Gastroesophageal sphincter (tissue), 4 donors: ENCODE data around the gene SIRT2. TPM values are rescaled to one million over a fixed set of nuclear protein-coding genes. Genes with fewer than 3 reads are reported as not detected.

Source experiments
- ATAC-seq: fragments of 150-250 bp; one replicate; pipeline ENCODE4 v1.9.1; 2016; ENCODE audit warnings: mild to moderate bottlenecking, moderate library complexity
- H3K27ac ChIP-seq, 4 donors: fragments of 200-600 bp; sonication (generic) in 3 of 4; 1 replicate in 3 of 4; 2 replicates in 1 of 4; pipeline ENCODE4 v1.5.1; 2016 to 2019
- H3K27me3 ChIP-seq: fragments of 200-600 bp; sonication (generic); one replicate; pipeline ENCODE4 v1.5.1; 2019
- H3K36me3 ChIP-seq, 2 donors: fragments of 200-600 bp; sonication (generic); one replicate each; pipeline ENCODE4 v1.5.1; 2019; ENCODE audit warnings: control low read depth in 1 of 2
- H3K4me1 ChIP-seq, 3 donors: fragments of 200-600 bp; sonication (generic); 1 replicate in 2 of 3; 2 replicates in 1 of 3; pipeline ENCODE4 v1.5.1; 2016 to 2019; ENCODE audit warnings: control low read depth in 2 of 3
- H3K4me3 ChIP-seq, 2 donors: fragments of 200-600 bp; sonication (generic); one replicate each; pipeline ENCODE4 v1.5.1; 2019; ENCODE audit warnings: mild to moderate bottlenecking in 1 of 2, moderate library complexity in 1 of 2
- H3K9me3 ChIP-seq, 3 donors: fragments of 200-600 bp; sonication (generic); one replicate each; pipeline ENCODE4 v1.5.1; 2017 to 2019; ENCODE audit warnings: control low read depth in 2 of 3
- CTCF ChIP-seq, 4 experiments: fragments of 200-600 bp in 2 of 4; fragments of 450-650 bp in 2 of 4; sonication (generic) in 1 of 4; IDR thresholded peaks; one replicate each; pipeline ENCODE4 v1.5.1; 2017 to 2019; ENCODE audit warnings: antibody characterized with exemption in 4 of 4, mild to moderate bottlenecking in 2 of 4, moderate library complexity in 2 of 4
- EP300 ChIP-seq: sonication (generic); formaldehyde crosslinking; IDR thresholded peaks from one replicate; pipeline ENCODE4 v1.6.1; 2017; ENCODE audit warnings: antibody characterized with exemption, mild to moderate bottlenecking
- POLR2A ChIP-seq, 2 donors: fragments of 450-650 bp; IDR thresholded peaks; one replicate each; pipeline ENCODE4 v1.6.1; 2017; ENCODE audit warnings: antibody characterized with exemption in 2 of 2, mild to moderate bottlenecking in 2 of 2, moderate library complexity in 1 of 2
- POLR2AphosphoS5 ChIP-seq: sonication (generic); formaldehyde crosslinking; IDR thresholded peaks from one replicate; pipeline ENCODE4 v1.6.1; 2017; ENCODE audit warnings: antibody characterized with exemption
- WGBS, 2 donors: methylation state at CpG; one replicate each; pipeline ENCODE4 v1.1.5; 2018; ENCODE audit warnings: low coverage in 1 of 2; 5-methylcytosine and 5-hydroxymethylcytosine counted together
- total RNA-seq, 4 donors: library from RNA; depleted of rRNA; stranded (reverse); fragments of >200 nt; gene quantifications; one replicate each; pipeline ENCODE4 v1.1.0, GENCODE V29; 2016

The SIRT2 gene
- total RNA-seq, 4 donors from 2014 or later, result 73.9 to 106 (median 80.5) TPM

- Histone ChIP-seq H3K27me3 (no peaks in the 10 kb centered on the region), H3K36me3 (peaks cover 0 to 98% of the 10 kb centered on the region in 2 donors), H3K27ac (peak overlapping the region in 2 of 4 donors; percentile 2 to 26), H3K4me3 (no peak overlapping the region), H3K4me1 (peaks cover 0 to 67% (median 9%) of the 10 kb centered on the region in 3 donors), H3K9me3 (no peaks in the 10 kb centered on the region)
- TF ChIP-seq EP300 (no peak), POLR2AphosphoS5 (no peak), POLR2A (IDR thresholded peaks at IDR 0.05) (no peak), CTCF (IDR thresholded peaks at IDR 0.05) (no peak)
- ATAC-seq, result no peak
- WGBS, 2 donors, result 94% methylated on average over 3 of the region's 9 CpGs; no CpG with 5 or more reads in 1 of the 2 donors
Observed at GRCh38 chr19:38843175-38843758, 56.2 kb downstream of the SIRT2 start.

GRCh38 chr19:38842439-38843174 is 56.8 kb downstream of the SIRT2 start:
- peaks cover 0 to 61% (median 3%) of the 10 kb centered on the region in 3 donors for H3K4me1 ChIP-seq
- peaks cover 0 to 100% of the 10 kb centered on the region in 2 donors for H3K36me3 ChIP-seq
- 82 to 92% methylated on average over 2 to 17 of the region's 17 CpGs for WGBS, 2 donors
- no peak overlapping the region for H3K4me3 ChIP-seq
- peak overlapping the region in 2 of 4 donors; percentile 2 to 26 for H3K27ac ChIP-seq
- TF ChIP-seq CTCF (IDR thresholded peaks at IDR 0.05), result no peak
- TF ChIP-seq EP300, result no peak
- TF ChIP-seq POLR2AphosphoS5, result no peak
- TF ChIP-seq POLR2A (IDR thresholded peaks at IDR 0.05), result no peak
- H3K9me3 ChIP-seq, result no peaks in the 10 kb centered on the region
- H3K27me3 ChIP-seq, result no peaks in the 10 kb centered on the region
- no peak for ATAC-seq

- H3K27me3 ChIP-seq, result no peaks in the 10 kb centered on the region
- H3K36me3 ChIP-seq, result peaks cover 0 to 100% of the 10 kb centered on the region in 2 donors
- H3K4me3 ChIP-seq, result no peak overlapping the region
- no peak for ATAC-seq
- no peaks in the 10 kb centered on the region for H3K9me3 ChIP-seq
- H3K4me1 ChIP-seq, result peaks cover 0 to 58% (median 0%) of the 10 kb centered on the region in 3 donors
- peak overlapping the region in 2 of 4 donors; percentile 15 to 38 for H3K27ac ChIP-seq
- no peak for TF ChIP-seq CTCF (IDR thresholded peaks at IDR 0.05)
- TF ChIP-seq POLR2AphosphoS5, result no peak
- no peak for TF ChIP-seq POLR2A (IDR thresholded peaks at IDR 0.05)
- no peak for TF ChIP-seq EP300
- 82 to 90% methylated on average over 6 to 15 of the region's 19 CpGs for WGBS, 2 donors
Observed at GRCh38 chr19:38841787-38842438, 57.5 kb downstream of the SIRT2 start.

GRCh38 chr19:38841180-38841766 is 58.1 kb downstream of the SIRT2 start:
- Histone ChIP-seq H3K4me3 (no peak overlapping the region), H3K36me3 (peaks cover 0 to 100% of the 10 kb centered on the region in 2 donors), H3K4me1 (peaks cover 0 to 57% (median 0%) of the 10 kb centered on the region in 3 donors), H3K9me3 (no peaks in the 10 kb centered on the region), H3K27me3 (no peaks in the 10 kb centered on the region), H3K27ac (peak overlapping the region in 3 of 4 donors; percentile 15 to 48 (median 38))
- no peak for TF ChIP-seq POLR2A (IDR thresholded peaks at IDR 0.05)
- no peak for TF ChIP-seq POLR2AphosphoS5
- TF ChIP-seq EP300, result no peak
- TF ChIP-seq CTCF (IDR thresholded peaks at IDR 0.05), result no peak
- no peak for ATAC-seq
- WGBS, 2 donors, result 69 to 85% methylated on average over 7 to 10 of the region's 12 CpGs
